GM12878 (cell line): ENCODE data around the gene MPC1.

Source experiments
- BHLHE40 ChIP-seq, 2 experiments: fragments of 450-650 bp in 1 of 2; IDR thresholded peaks; 2 replicates each; pipeline ENCODE4 v1.6.1; 2011 to 2017; ENCODE audit warnings: low read depth in 2 of 2, borderline replicate concordance in 1 of 2, improper control_type of control experiment in 1 of 2, low read length in 1 of 2, mild to moderate bottlenecking in 1 of 2
- CHD2 ChIP-seq: IDR thresholded peaks from 2 replicates; pipeline ENCODE4 v1.6.1; 2011; ENCODE audit warnings: low read depth, low read length, improper control_type of control experiment, borderline replicate concordance
- CTCF ChIP-seq, 3 experiments: IDR thresholded peaks in 2 of 3; conservative IDR thresholded peaks in 1 of 3; 2 replicates each; pipeline ENCODE4 v1.5.1; 2011; ENCODE audit warnings: low read depth in 3 of 3, low read length in 3 of 3, mild to moderate bottlenecking in 3 of 3, control low read depth in 2 of 3, moderate library complexity in 2 of 3, inconsistent platforms in 1 of 3, mixed read lengths in 1 of 3; ENCODE audit not compliant: control insufficient read depth in 2 of 3, insufficient read depth in 1 of 3; ENCODE audit errors: extremely low read depth in 1 of 3
- FOS ChIP-seq: IDR thresholded peaks from 3 replicates; pipeline ENCODE4 v1.6.1; 2011; ENCODE audit warnings: borderline replicate concordance; ENCODE audit not compliant: insufficient read length; ENCODE audit errors: extremely low read depth
- MAX ChIP-seq: IDR thresholded peaks from 2 replicates; pipeline ENCODE4 v1.6.1; 2012; ENCODE audit warnings: low read depth, low read length, improper control_type of control experiment
- PRDM15 ChIP-seq: fragments of 450-650 bp; formaldehyde crosslinking; IDR thresholded peaks from 2 replicates; pipeline ENCODE4 v1.4.0; 2020; ENCODE audit warnings: mild to moderate bottlenecking, moderate library complexity

- no peak for TF ChIP-seq FOS
- no peak for TF ChIP-seq CTCF (IDR thresholded peaks at IDR 0.05 in 2 of 3, conservative IDR thresholded peaks at IDR 0.05 in 1 of 3; ENCODE audit: control insufficient read depth in 2 of 3, extremely low read depth in 1 of 3, insufficient read depth in 1 of 3, low read depth in 3 of 3, low read length in 3 of 3)
- no peak for TF ChIP-seq BHLHE40 (IDR thresholded peaks at IDR 0.05; ENCODE audit: borderline replicate concordance in 1 of 2, low read depth in 2 of 2, low read length in 1 of 2)
- TF ChIP-seq PRDM15: no peak
- TF ChIP-seq CHD2: no peak
- no peak for TF ChIP-seq MAX
Observed at GRCh38 chr6:166354143-166354542, 28.6 kb downstream of the MPC1 start.
